GM12878 (cell line): ENCODE measurements around the gene PSMC3IP. TPM values are rescaled to one million over a fixed set of nuclear protein-coding genes. Genes with fewer than 3 reads are reported as not detected.
A peak's percentile ranks its signal among the peaks of the same experiment; 100 is the strongest.
"Not testable (repeated sequence)": the region's sequence is repeated elsewhere in the genome, so short reads cannot be mapped to it uniquely, and the experiment has no call there.

Experiments
- ATAC-seq: fragments of 200-7000 bp; cut with Tn5 transposase; 3 replicates; pipeline ENCODE4 v1.9.1; 2020; ENCODE audit warnings: mild to moderate bottlenecking, moderate library complexity
- BruUV-seq: library from RNA; stranded (reverse); fragments of 400-500 nt; replicated peaks from 2 replicates; lab custom pipeline; 2021; lab: Mats Ljungman, UMichigan
- CTCF ChIA-PET: fragments of 300-600 bp; sonication (Branson Sonifier 250); formaldehyde crosslinking; extraction: SDS; loops from one replicate; lab custom pipeline; 2021; ENCODE audit warnings: inconsistent platforms; lab: Yijun Ruan, JAX
- POLR2A ChIA-PET: fragments of 350-600 bp; formaldehyde crosslinking; extraction: SDS; loops from one replicate; lab custom pipeline; 2021; ENCODE audit warnings: inconsistent platforms; lab: Charles Lee
- RAD21 ChIA-PET: fragments of 300-600 bp; sonication (Branson Sonifier 250); formaldehyde crosslinking; loops from one replicate; lab custom pipeline; 2023; ENCODE audit warnings: antibody characterized with exemption; ENCODE audit not compliant: unreplicated experiment; lab: Charles Lee
- SMC1A ChIA-PET: fragments of 300-600 bp; sonication (Branson Sonifier 250); formaldehyde crosslinking; loops from one replicate; lab custom pipeline; 2023; ENCODE audit not compliant: unreplicated experiment, uncharacterized antibody; lab: Charles Lee
- DNase-seq: peaks from one replicate; pipeline ENCODE4 v3.0.0-alpha.2; 2011; ENCODE audit warnings: low read depth, low spot score
- FAIRE-seq: peaks from 3 replicates; lab custom pipeline; 2011; peaks lifted over from hg19 to GRCh38; lab: Jason Lieb, UNC
- H2AFZ ChIP-seq: 2 replicates; pipeline ENCODE4 v1.6.0; 2011; ENCODE audit warnings: low read depth, low read length, control low read depth; ENCODE audit not compliant: control insufficient read depth
- H3K27ac ChIP-seq: 2 replicates; pipeline ENCODE4 v1.5.1; 2011; ENCODE audit warnings: control low read depth; ENCODE audit not compliant: control insufficient read depth, insufficient read depth
- H3K27me3 ChIP-seq, 2 experiments: replicated peaks in 1 of 2; 2 replicates each; pipeline versions ENCODE4 v1.6.0 to v1.6.1; 2011; ENCODE audit warnings: low read length in 1 of 2; ENCODE audit not compliant: control insufficient read depth in 2 of 2, insufficient read depth in 2 of 2
- H3K36me3 ChIP-seq, 2 experiments: 2 replicates each; pipeline ENCODE4 v1.5.1; 2011; ENCODE audit warnings: low read length in 1 of 2; ENCODE audit not compliant: control insufficient read depth in 2 of 2, insufficient read depth in 2 of 2
- H3K4me1 ChIP-seq: 2 replicates; pipeline ENCODE4 v1.6.1; 2011; ENCODE audit warnings: mild to moderate bottlenecking, low read length, moderate library complexity, mixed read lengths; ENCODE audit not compliant: control insufficient read depth, insufficient read depth
- H3K4me2 ChIP-seq: 2 replicates; pipeline ENCODE4 v1.6.0; 2011; ENCODE audit warnings: control low read depth; ENCODE audit not compliant: control insufficient read depth, insufficient read depth
- H3K4me3 ChIP-seq: fragments of 200-600 bp; sonication (generic); 2 replicates; pipeline ENCODE4 v1.5.1; 2016
- H3K79me2 ChIP-seq: 2 replicates; pipeline ENCODE4 v1.6.0; 2011; ENCODE audit warnings: low read length; ENCODE audit not compliant: control insufficient read depth, insufficient read depth
- H3K9ac ChIP-seq: 2 replicates; pipeline ENCODE4 v1.8.0; 2011; ENCODE audit warnings: low read length, control low read depth, mixed read lengths; ENCODE audit not compliant: control insufficient read depth, insufficient read depth
- H3K9me3 ChIP-seq: replicated peaks from 3 replicates; pipeline ENCODE4 v1.5.1; 2011; ENCODE audit warnings: mild to moderate bottlenecking, low read length; ENCODE audit not compliant: control insufficient read depth, insufficient read depth
- H4K20me1 ChIP-seq: 2 replicates; pipeline ENCODE4 v1.6.0; 2011; ENCODE audit not compliant: control insufficient read depth, insufficient read depth
- CTCF ChIP-seq, 3 experiments: IDR thresholded peaks in 2 of 3; conservative IDR thresholded peaks in 1 of 3; 2 replicates each; pipeline ENCODE4 v1.5.1; 2011; ENCODE audit warnings: low read depth in 3 of 3, low read length in 3 of 3, mild to moderate bottlenecking in 3 of 3, control low read depth in 2 of 3, moderate library complexity in 2 of 3, inconsistent platforms in 1 of 3, mixed read lengths in 1 of 3; ENCODE audit not compliant: control insufficient read depth in 2 of 3, insufficient read depth in 1 of 3; ENCODE audit errors: extremely low read depth in 1 of 3
- HCFC1 ChIP-seq: fragments of 150-350 bp; IDR thresholded peaks from 2 replicates; pipeline ENCODE4 v1.6.1; 2014; ENCODE audit warnings: low read length
- WGBS: methylation state at CpG from one replicate; pipeline ENCODE4 v1.1.6; 2016; ENCODE audit warnings: low lambda C conversion rate; ENCODE audit not compliant: insufficient replicate concordance, insufficient coverage; ENCODE audit errors: missing lambda C conversion rate; 5-methylcytosine and 5-hydroxymethylcytosine counted together
- in situ Hi-C: fragments of 300-500 bp; cut with MboI; formaldehyde crosslinking; loops from 9 replicates; pipeline ENCODE4 v1.14.3; 2018; ENCODE audit warnings: mixed read lengths
- intact Hi-C: fragments of 100-400 bp; cut with micrococcal nuclease; formaldehyde crosslinking; loops from one replicate; pipeline ENCODE4 v1.14.2; 2022; ENCODE audit not compliant: unreplicated experiment
- polyA plus RNA-seq, 11 experiments: library from polyadenylated mRNA; depleted of rRNA in 4 of 11; unstranded in 6 of 11; stranded (reverse) in 5 of 11; fragments of >200 nt; fragmentation: Nextera tagmentation in 4 of 11; fragmentation: Illumina TruSeq in 1 of 11; extraction: Ambion mirVana in 4 of 11; extraction: Trizol in 1 of 11; gene quantifications; 1 replicate in 1 of 11; 2 replicates in 10 of 11; pipeline versions ENCODE4 v1.2.1 to v1.2.3, GENCODE V29; 2011 to 2016; ENCODE audit warnings: inconsistent platforms in 2 of 11, missing spikeins in 2 of 11, low read depth in 1 of 11
- total RNA-seq, 4 experiments: library from RNA; depleted of rRNA in 3 of 4; stranded (reverse); fragments of >200 nt in 3 of 4; fragmentation: Illumina TruSeq in 1 of 4; extraction: Trizol in 1 of 4; gene quantifications; 2 replicates each; pipeline versions ENCODE4 v1.2.1 to v1.2.3, GENCODE V29; 2013 to 2021
- TF ChIP-seq, protein P1 (sequence below): fragments of 450-650 bp; IDR thresholded peaks from 2 replicates; pipeline ENCODE4 v1.6.1; 2016; ENCODE audit warnings: mild to moderate bottlenecking

The PSMC3IP gene
- total and polyA plus RNA-seq, 10 of the 15 experiments (the other 5 are each of a cell fraction or from before 2014, with no cell fraction given), result 6.8 to 34.5 (median 17.7) TPM

- H3K4me2 ChIP-seq, H3K4me1 ChIP-seq, SMC1A ChIA-PET, H3K27ac ChIP-seq, H3K9me3 ChIP-seq, H2AFZ ChIP-seq, H3K27me3 ChIP-seq, POLR2A ChIA-PET, CTCF ChIA-PET, intact Hi-C loops, DNase-seq, BruUV-seq, RAD21 ChIA-PET, H3K4me3 ChIP-seq, H3K9ac ChIP-seq, H4K20me1 ChIP-seq, in situ Hi-C loops, H3K36me3 ChIP-seq: not testable (repeated sequence)
- 0 out of 6 replicates have a peak, but pooled peaks of 1 of the 3 experiments have one; percentile 2 for TF ChIP-seq CTCF (IDR thresholded peaks at IDR 0.05 in 2 of 3, conservative IDR thresholded peaks at IDR 0.05 in 1 of 3; ENCODE audit: control insufficient read depth in 2 of 3, extremely low read depth in 1 of 3, insufficient read depth in 1 of 3, low read depth in 3 of 3, low read length in 3 of 3)
- peaks cover 16% of the 10 kb centered on the region for H3K79me2 ChIP-seq
- FAIRE-seq (peak; percentile 76), ATAC-seq (peak; percentile 16; the same call in 2 of the 3 replicates)
- whole genome bisulfite sequencing, result 51% methylated on average over 5 of the region's 5 CpGs
Observed at GRCh38 chr17:42555961-42556617, 21.4 kb downstream of the PSMC3IP start.

- no peaks in the 10 kb centered on the region; a peak in 1 of 4 replicates for H3K36me3 ChIP-seq
- CTCF ChIA-PET, result interaction anchor here (1.0 to 1.8 kb wide), 7 partner anchors 12 to 208 kb away, joined by 3 to 7 read pairs (median 5); partner anchors contain the start of genes MLX and PSMC3IP
- TF ChIP-seq, protein P1, sequence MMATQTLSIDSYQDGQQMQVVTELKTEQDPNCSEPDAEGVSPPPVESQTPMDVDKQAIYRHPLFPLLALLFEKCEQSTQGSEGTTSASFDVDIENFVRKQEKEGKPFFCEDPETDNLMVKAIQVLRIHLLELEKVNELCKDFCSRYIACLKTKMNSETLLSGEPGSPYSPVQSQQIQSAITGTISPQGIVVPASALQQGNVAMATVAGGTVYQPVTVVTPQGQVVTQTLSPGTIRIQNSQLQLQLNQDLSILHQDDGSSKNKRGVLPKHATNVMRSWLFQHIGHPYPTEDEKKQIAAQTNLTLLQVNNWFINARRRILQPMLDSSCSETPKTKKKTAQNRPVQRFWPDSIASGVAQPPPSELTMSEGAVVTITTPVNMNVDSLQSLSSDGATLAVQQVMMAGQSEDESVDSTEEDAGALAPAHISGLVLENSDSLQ, result peak; percentile 24; the same call in 1 of the 2 replicates
- TF ChIP-seq HCFC1, result no peak
- peak overlapping the region; percentile 89 for H3K4me2 ChIP-seq
- H3K4me1 ChIP-seq, result no peaks in the 10 kb centered on the region; the same call in 1 of the 2 replicates
- WGBS, result 25% methylated on average over 4 of the region's 4 CpGs
- RAD21 ChIA-PET, result interaction anchor here (0.6 to 2.0 kb wide), 11 partner anchors 9 to 443 kb away, joined by 3 to 6 read pairs (median 3); partner anchors contain the start of gene RPL27
- H3K9me3 ChIP-seq, result no peaks in the 10 kb centered on the region
- in situ Hi-C loops (no loop called here), intact Hi-C loops (no loop called here)
- H2AFZ ChIP-seq, result peak overlapping the region; percentile 86
- peak overlapping the region; percentile 81 for H3K27ac ChIP-seq
- SMC1A ChIA-PET, result interaction anchor here (0.9 to 1.3 kb wide), 3 partner anchors 19 to 208 kb away, joined by 3 read pairs; partner anchors contain the start of gene NAGLU
- H3K27me3 ChIP-seq, result no peaks in the 10 kb centered on the region
- FAIRE-seq (no peak), DNase-seq (no peak), ATAC-seq (peak; percentile 25)
- BruUV-seq, result TSS peak; percentile 97
- H4K20me1 ChIP-seq, result no peaks in the 10 kb centered on the region
- peak overlapping the region; percentile 94 for H3K4me3 ChIP-seq
- peaks cover 16% of the 10 kb centered on the region for H3K79me2 ChIP-seq
- POLR2A ChIA-PET, result interaction anchor here (0.6 to 1.7 kb wide), 10 partner anchors 12 to 813 kb away, joined by 3 to 13 read pairs (median 3); partner anchors contain the start of genes NAGLU and VPS25
- H3K9ac ChIP-seq, result peak overlapping the region; percentile 75
Observed at GRCh38 chr17:42555122-42555622, 22.4 kb downstream of the PSMC3IP start.
